Chondrocyte (in vitro differentiated cells): ENCODE measurements around the gene APLN. TPM values are rescaled to one million over a fixed set of nuclear protein-coding genes. Genes with fewer than 3 reads are reported as not detected.

Experiments
- DNase-seq: peaks from one replicate; pipeline ENCODE4 v3.0.0; 2021; ENCODE audit warnings: mixed read lengths, low spot score
- H3K27ac Mint-ChIP-seq: one replicate; pipeline ENCODE4 v1.8.0; 2021; ENCODE audit warnings: mild to moderate bottlenecking, moderate library complexity, mixed read lengths; ENCODE audit not compliant: unreplicated experiment
- H3K27me3 Mint-ChIP-seq: 2 replicates; pipeline ENCODE4 v1.8.0; 2021; ENCODE audit warnings: low read depth, mixed read lengths
- H3K36me3 Mint-ChIP-seq: 2 replicates; pipeline ENCODE4 v1.8.0; 2021; ENCODE audit warnings: low read depth, mixed read lengths
- H3K4me1 Mint-ChIP-seq: 2 replicates; pipeline ENCODE4 v1.8.0; 2021; ENCODE audit warnings: low read depth, mild to moderate bottlenecking, mixed read lengths
- H3K4me3 Mint-ChIP-seq: one replicate; pipeline ENCODE4 v1.8.0; 2021; ENCODE audit warnings: mild to moderate bottlenecking, moderate library complexity, mixed read lengths; ENCODE audit not compliant: unreplicated experiment
- H3K9me3 Mint-ChIP-seq: 2 replicates; pipeline ENCODE4 v1.8.0; 2021; ENCODE audit warnings: low read depth, mixed read lengths
- total RNA-seq: library from RNA; stranded (reverse); gene quantifications from 3 replicates; pipeline ENCODE4 v1.2.1, GENCODE V29; 2021
- TF ChIP-seq, protein P1 (sequence below): fragments of 200-600 bp; sonication (generic); IDR thresholded peaks from 2 replicates; pipeline ENCODE4 v1.5.0; 2021; ENCODE audit warnings: antibody characterized with exemption, mild to moderate bottlenecking, moderate library complexity

APLN gene
- total RNA-seq, 1 donor from 2014 or later: 1.3 TPM

DNA sequence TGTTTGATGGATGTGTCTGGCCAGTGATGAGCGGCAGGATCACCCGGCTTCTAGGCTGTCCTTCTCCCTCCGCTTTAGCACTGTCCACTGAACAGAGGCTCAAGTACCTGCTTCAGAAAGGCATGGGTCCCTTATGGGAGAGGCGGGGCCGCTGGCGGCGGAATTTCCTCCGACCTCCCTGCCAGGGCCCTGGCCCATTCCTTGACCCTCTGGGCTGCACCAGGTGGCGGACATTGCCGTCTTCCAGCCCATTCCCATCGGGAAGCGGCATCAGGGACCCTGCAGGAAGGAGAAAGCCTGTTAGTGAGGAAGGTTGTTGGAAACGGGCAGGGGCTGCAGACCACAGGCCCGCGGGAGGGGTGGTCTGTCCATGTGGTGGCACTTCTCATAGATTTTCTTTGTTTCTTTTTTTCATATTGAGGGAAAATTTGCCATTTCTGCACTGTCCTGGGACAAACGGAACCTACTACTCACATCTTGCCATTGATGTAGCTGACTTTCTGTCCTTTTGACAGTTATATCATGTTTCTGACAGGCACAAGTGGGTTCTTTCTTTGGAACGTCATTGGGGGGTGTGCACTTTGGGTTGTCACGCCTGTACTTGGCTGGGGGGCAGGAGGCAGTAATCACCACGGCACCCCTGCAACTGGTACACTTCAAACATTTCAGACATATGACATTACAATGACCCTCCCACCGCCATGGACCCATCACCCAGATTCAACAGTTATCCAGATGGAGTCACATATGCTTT lies 6.1 kb downstream of the APLN start:
- DNase-seq: no peak
- Mint-ChIP-seq H3K27ac (no peak overlapping the region), H3K36me3 (no peaks in the 10 kb centered on the region), H3K4me1 (peaks cover 3% of the 10 kb centered on the region), H3K27me3 (peaks cover 20% of the 10 kb centered on the region), H3K9me3 (no peaks in the 10 kb centered on the region), H3K4me3 (no peak overlapping the region)
- TF ChIP-seq, protein P1, sequence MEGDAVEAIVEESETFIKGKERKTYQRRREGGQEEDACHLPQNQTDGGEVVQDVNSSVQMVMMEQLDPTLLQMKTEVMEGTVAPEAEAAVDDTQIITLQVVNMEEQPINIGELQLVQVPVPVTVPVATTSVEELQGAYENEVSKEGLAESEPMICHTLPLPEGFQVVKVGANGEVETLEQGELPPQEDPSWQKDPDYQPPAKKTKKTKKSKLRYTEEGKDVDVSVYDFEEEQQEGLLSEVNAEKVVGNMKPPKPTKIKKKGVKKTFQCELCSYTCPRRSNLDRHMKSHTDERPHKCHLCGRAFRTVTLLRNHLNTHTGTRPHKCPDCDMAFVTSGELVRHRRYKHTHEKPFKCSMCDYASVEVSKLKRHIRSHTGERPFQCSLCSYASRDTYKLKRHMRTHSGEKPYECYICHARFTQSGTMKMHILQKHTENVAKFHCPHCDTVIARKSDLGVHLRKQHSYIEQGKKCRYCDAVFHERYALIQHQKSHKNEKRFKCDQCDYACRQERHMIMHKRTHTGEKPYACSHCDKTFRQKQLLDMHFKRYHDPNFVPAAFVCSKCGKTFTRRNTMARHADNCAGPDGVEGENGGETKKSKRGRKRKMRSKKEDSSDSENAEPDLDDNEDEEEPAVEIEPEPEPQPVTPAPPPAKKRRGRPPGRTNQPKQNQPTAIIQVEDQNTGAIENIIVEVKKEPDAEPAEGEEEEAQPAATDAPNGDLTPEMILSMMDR: no peak

- no peak for DNase-seq
- peaks cover 13% of the 10 kb centered on the region for H3K27me3 Mint-ChIP-seq
- no peaks in the 10 kb centered on the region for H3K36me3 Mint-ChIP-seq
- TF ChIP-seq, protein P1: no peak
- no peak overlapping the region for H3K27ac Mint-ChIP-seq
- H3K4me3 Mint-ChIP-seq: no peak overlapping the region
- H3K4me1 Mint-ChIP-seq: no peaks in the 10 kb centered on the region
- no peaks in the 10 kb centered on the region for H3K9me3 Mint-ChIP-seq
Observed at GRCh38 chrX:129647418-129648410, 7.0 kb downstream of the APLN start.

GRCh38 chrX:129646566-129647417 lies 8.0 kb downstream of the APLN start:
- no peaks in the 10 kb centered on the region for H3K4me1 Mint-ChIP-seq
- H3K36me3 Mint-ChIP-seq: no peaks in the 10 kb centered on the region
- peaks cover 9% of the 10 kb centered on the region for H3K27me3 Mint-ChIP-seq
- H3K4me3 Mint-ChIP-seq: no peak overlapping the region
- no peak overlapping the region for H3K27ac Mint-ChIP-seq
- H3K9me3 Mint-ChIP-seq: no peaks in the 10 kb centered on the region
- DNase-seq: no peak
- TF ChIP-seq, protein P1: no peak

GRCh38 chrX:129642641-129643040 lies 12.1 kb downstream of the APLN start:
- Mint-ChIP-seq H3K4me1 (no peaks in the 10 kb centered on the region), H3K9me3 (no peaks in the 10 kb centered on the region), H3K4me3 (no peak overlapping the region), H3K36me3 (no peaks in the 10 kb centered on the region), H3K27ac (no peak overlapping the region), H3K27me3 (peaks cover 1% of the 10 kb centered on the region)
- TF ChIP-seq, protein P1: no peak
- DNase-seq: no peak
